Activated CD4-positive, alpha-beta T cell treated with anti-CD3 and anti-CD28 coated beads for 4 hours (primary cell): ENCODE measurements around the gene FAM13A.
"Not testable (repeated sequence)": the region's sequence is repeated elsewhere in the genome, so short reads cannot be mapped to it uniquely, and the experiment has no call there.

Source experiments
- DNase-seq, 2 donors: peaks; one replicate each; pipeline ENCODE4 v3.0.0-alpha.2; 2020

The FAM13A gene

GRCh38 chr4:88955580-88956380 is 101.2 kb downstream of the FAM13A start:
- DNase-seq: no peak

- no peak for DNase-seq
Observed at GRCh38 chr4:88953400-88953799, 103.6 kb downstream of the FAM13A start.

- no peak for DNase-seq
Observed at GRCh38 chr4:88952081-88952480, 104.9 kb downstream of the FAM13A start.

- DNase-seq: no peak
Observed at GRCh38 chr4:88949605-88950004, 107.4 kb downstream of the FAM13A start.

- no peak for DNase-seq
Observed at GRCh38 chr4:88940506-88940905, 116.5 kb downstream of the FAM13A start.

GRCh38 chr4:88939697-88940096 is 117.3 kb downstream of the FAM13A start:
- no peak for DNase-seq

GRCh38 chr4:88938138-88938537 is 118.8 kb downstream of the FAM13A start:
- DNase-seq: no peak

GRCh38 chr4:88937081-88937480 is 119.9 kb downstream of the FAM13A start:
- DNase-seq: no peak

- no peak for DNase-seq
Observed at GRCh38 chr4:88933414-88934160, 123.4 kb downstream of the FAM13A start.

GRCh38 chr4:88928852-88929251 is 128.1 kb downstream of the FAM13A start:
- no peak for DNase-seq

GRCh38 chr4:88927420-88927819 is 129.6 kb downstream of the FAM13A start:
- no peak for DNase-seq

- DNase-seq: no peak
Observed at GRCh38 chr4:88919056-88919455, 137.9 kb downstream of the FAM13A start.

- not testable (repeated sequence) for DNase-seq
Observed at GRCh38 chr4:88913181-88913580, 143.8 kb downstream of the FAM13A start.

GRCh38 chr4:88911246-88912212 is 145.5 kb downstream of the FAM13A start:
- no peak for DNase-seq

GRCh38 chr4:88910101-88910500 is 146.9 kb downstream of the FAM13A start:
- no peak for DNase-seq

GRCh38 chr4:88908521-88908920 is 148.5 kb downstream of the FAM13A start:
- DNase-seq: no peak

GRCh38 chr4:88908003-88908402 is 149.0 kb downstream of the FAM13A start:
- no peak for DNase-seq

- no peak for DNase-seq
Observed at GRCh38 chr4:88907478-88907877, 149.5 kb downstream of the FAM13A start.

GRCh38 chr4:88904240-88904639 is 152.7 kb downstream of the FAM13A start:
- not testable (repeated sequence) for DNase-seq

- DNase-seq: no peak
Observed at GRCh38 chr4:88900432-88900831, 156.6 kb downstream of the FAM13A start.

- DNase-seq: no peak
Observed at GRCh38 chr4:88897752-88898151, 159.2 kb downstream of the FAM13A start.

- DNase-seq: no peak
Observed at GRCh38 chr4:88897180-88897579, 159.8 kb downstream of the FAM13A start.

- DNase-seq: no peak
Observed at GRCh38 chr4:88893961-88894360, 163.0 kb downstream of the FAM13A start.
